ENCODE measurements around the gene SPG11.
"Not testable (repeated sequence)": the region's sequence is repeated elsewhere in the genome, so short reads cannot be mapped to it uniquely, and the experiment has no call there.

Gene SPG11

DNA sequence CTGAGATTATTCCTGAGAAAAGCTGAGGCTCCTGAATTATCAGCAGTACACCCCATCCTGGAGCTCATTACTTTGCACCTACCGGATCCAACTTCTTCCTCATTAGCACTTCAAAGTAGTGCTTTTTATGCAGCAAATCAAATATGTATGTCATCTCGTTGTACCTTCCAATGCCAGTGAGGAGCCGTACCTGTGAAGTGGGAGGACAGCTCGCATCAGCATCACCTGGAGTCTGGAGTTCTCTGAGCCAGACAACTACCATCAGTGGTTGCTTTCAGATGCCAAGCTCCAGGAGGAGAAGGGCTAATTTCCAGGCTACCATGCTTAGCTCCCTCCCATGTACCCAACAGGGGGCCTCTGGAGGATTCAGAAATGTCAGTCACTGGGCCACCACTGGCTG is 94.1 kb downstream of the SPG11 start:
- ChIA-PET CTCF (interaction anchor here (3.3 kb wide), 1 partner anchor 9 kb away, joined by 15 read pairs; no protein-coding TSS in a partner anchor), POLR2A (interaction anchor here (0.6 kb wide), 1 partner anchor 34 kb away, joined by 3 read pairs; no protein-coding TSS in a partner anchor)
- Histone ChIP-seq H3K9me3 (ENCODE audit: control extremely low read depth in 1 of 5, control insufficient read depth in 4 of 5, insufficient read depth in 2 of 5, low read depth in 1 of 5, low read length in 4 of 5) (peaks cover 0 to 17% (median 11%) of the 10 kb centered on the region in 5 experiments), H3K4me1 (ENCODE audit: control extremely low read depth in 1 of 4, control insufficient read depth in 4 of 4, insufficient read depth in 4 of 4, low read length in 3 of 4) (no peaks in the 10 kb centered on the region), H3K36me3 (ENCODE audit: control insufficient read depth in 4 of 4, insufficient read depth in 4 of 4, low read length in 3 of 4) (peaks cover 15 to 85% (median 60%) of the 10 kb centered on the region in 4 experiments), H3K4me3 (ENCODE audit: control insufficient read depth in 1 of 7, extremely low read depth in 1 of 7, insufficient read depth in 4 of 7, low read depth in 2 of 7, low read length in 6 of 7) (no peak overlapping the region), H3K27me3 (replicated peaks in 2 of 5; ENCODE audit: control insufficient read depth in 4 of 5, insufficient read depth in 5 of 5, low read length in 4 of 5) (no peaks in the 10 kb centered on the region), H3K27ac (ENCODE audit: insufficient read depth in 1 of 2, low read depth in 1 of 2, low read length in 2 of 2, poor library complexity in 1 of 2, severe bottlenecking in 2 of 2) (no peak overlapping the region)
- DNase-seq = no peak
- WGBS (ENCODE audit: insufficient coverage) = 85% methylated on average over 3 of the region's 4 CpGs

DNA sequence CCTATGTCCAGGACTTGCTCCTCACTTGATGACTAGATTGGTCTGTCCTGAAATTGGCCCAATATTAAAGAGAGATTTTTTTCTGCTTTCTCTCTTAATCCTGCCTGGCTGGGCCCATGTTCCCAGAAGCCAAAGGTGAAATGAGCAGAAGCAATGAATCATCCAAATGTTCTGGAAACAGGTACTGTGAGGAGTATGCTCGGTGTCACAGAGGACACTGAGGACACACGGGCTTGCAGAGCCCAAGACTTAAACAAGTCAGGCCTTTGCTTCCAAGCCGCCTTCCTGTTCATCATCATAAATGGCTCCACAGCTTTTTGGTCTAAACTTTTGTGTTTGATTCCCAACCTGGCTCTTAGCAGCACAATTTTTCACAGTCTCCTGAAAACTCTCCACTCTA is 95.1 kb downstream of the SPG11 start:
- ChIA-PET CTCF (interaction anchor here (3.3 kb wide), 1 partner anchor 10 kb away, joined by 15 read pairs; no protein-coding TSS in a partner anchor), POLR2A (no interaction called here)
- WGBS (ENCODE audit: insufficient coverage) = 83% methylated on average over 2 of the region's 3 CpGs
- no peak overlapping the region for H3K27ac ChIP-seq (ENCODE audit: insufficient read depth in 1 of 2, low read depth in 1 of 2, low read length in 2 of 2, poor library complexity in 1 of 2, severe bottlenecking in 2 of 2)
- H3K36me3 ChIP-seq (ENCODE audit: control insufficient read depth in 4 of 4, insufficient read depth in 4 of 4, low read length in 3 of 4) = peaks cover 20 to 86% (median 59%) of the 10 kb centered on the region in 4 experiments
- no peak for DNase-seq
- peaks cover 0 to 17% (median 11%) of the 10 kb centered on the region in 5 experiments for H3K9me3 ChIP-seq (ENCODE audit: control extremely low read depth in 1 of 5, control insufficient read depth in 4 of 5, insufficient read depth in 2 of 5, low read depth in 1 of 5, low read length in 4 of 5)
- H3K4me3 ChIP-seq (ENCODE audit: control insufficient read depth in 1 of 7, extremely low read depth in 1 of 7, insufficient read depth in 4 of 7, low read depth in 2 of 7, low read length in 6 of 7) = no peak overlapping the region
- H3K4me1 ChIP-seq (ENCODE audit: control extremely low read depth in 1 of 4, control insufficient read depth in 4 of 4, insufficient read depth in 4 of 4, low read length in 3 of 4) = no peaks in the 10 kb centered on the region
- no peaks in the 10 kb centered on the region for H3K27me3 ChIP-seq (replicated peaks in 2 of 5; ENCODE audit: control insufficient read depth in 4 of 5, insufficient read depth in 5 of 5, low read length in 4 of 5)

DNA sequence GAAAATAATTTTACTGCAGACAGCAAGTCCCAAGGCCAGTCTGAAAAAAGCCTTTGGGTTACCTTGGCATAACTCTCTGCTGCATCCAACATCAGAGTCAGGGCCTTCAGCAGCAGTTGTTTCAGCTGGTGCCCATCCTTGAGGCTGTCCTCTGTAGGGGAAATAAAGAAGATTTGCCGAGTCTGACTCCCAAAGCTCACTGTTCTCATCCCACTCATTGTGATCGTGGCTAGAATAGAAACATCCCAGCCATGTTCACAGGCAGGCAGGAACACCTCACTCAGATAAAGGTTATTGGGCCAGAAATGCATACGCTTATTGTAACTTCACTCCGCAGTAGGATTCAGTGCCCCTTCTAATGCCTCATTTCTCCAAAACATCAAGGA is 97.3 kb downstream of the SPG11 start:
- WGBS (ENCODE audit: insufficient coverage) = 96% methylated on average over 4 of the region's 4 CpGs
- Histone ChIP-seq H3K36me3 (ENCODE audit: control insufficient read depth in 4 of 4, insufficient read depth in 4 of 4, low read length in 3 of 4) (peaks cover 24 to 87% (median 59%) of the 10 kb centered on the region in 4 experiments), H3K4me1 (ENCODE audit: control extremely low read depth in 1 of 4, control insufficient read depth in 4 of 4, insufficient read depth in 4 of 4, low read length in 3 of 4) (no peaks in the 10 kb centered on the region), H3K27ac (ENCODE audit: insufficient read depth in 1 of 2, low read depth in 1 of 2, low read length in 2 of 2, poor library complexity in 1 of 2, severe bottlenecking in 2 of 2) (no peak overlapping the region), H3K9me3 (ENCODE audit: control extremely low read depth in 1 of 5, control insufficient read depth in 4 of 5, insufficient read depth in 2 of 5, low read depth in 1 of 5, low read length in 4 of 5) (peaks cover 0 to 17% (median 11%) of the 10 kb centered on the region in 5 experiments), H3K27me3 (replicated peaks in 2 of 5; ENCODE audit: control insufficient read depth in 4 of 5, insufficient read depth in 5 of 5, low read length in 4 of 5) (no peaks in the 10 kb centered on the region), H3K4me3 (ENCODE audit: control insufficient read depth in 1 of 7, extremely low read depth in 1 of 7, insufficient read depth in 4 of 7, low read depth in 2 of 7, low read length in 6 of 7) (no peak overlapping the region)
- ChIA-PET POLR2A (no interaction called here), CTCF (interaction anchor here (0.7 to 1.2 kb wide), 3 partner anchors 8 to 16 kb away, joined by 3 read pairs; no protein-coding TSS in a partner anchor)
- DNase-seq = no peak

DNA sequence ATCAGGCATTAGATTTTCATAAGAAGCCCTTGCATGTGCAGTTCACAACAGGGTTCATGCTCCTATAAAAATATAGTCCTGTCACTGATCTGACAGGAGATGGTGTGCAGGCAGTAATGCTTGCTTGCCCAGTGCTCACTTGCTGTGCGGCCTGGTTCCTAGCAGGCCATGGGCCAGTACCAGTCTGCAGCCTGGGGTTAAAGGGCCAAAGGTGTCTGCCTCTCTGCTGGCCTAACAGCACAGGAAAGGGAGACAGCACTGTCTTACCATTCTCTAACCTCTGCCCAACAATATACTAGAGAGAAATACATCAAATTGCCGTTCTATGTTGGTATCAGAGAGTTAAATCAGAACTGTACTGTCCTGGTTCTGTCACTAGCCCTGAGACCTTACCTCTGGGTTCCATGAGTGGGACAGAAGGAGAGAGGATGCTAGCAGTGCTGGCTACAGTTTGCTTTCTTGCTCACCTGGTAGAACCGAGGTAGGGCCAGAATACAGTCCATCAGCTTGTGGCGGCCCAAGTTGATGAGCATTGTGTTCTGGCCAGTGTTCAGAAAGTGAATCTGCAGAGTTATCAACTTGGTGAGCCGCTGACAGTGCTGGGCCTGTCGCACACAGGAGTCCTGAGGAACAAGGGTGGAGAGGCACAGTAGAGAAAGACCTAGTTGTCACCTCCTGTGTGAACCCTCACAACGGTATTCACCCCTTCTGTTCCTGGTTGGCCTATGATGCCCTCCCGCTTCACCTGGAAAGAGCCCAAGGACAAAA is 97.9 kb downstream of the SPG11 start:
- no peak for DNase-seq
- no peak overlapping the region for H3K27ac ChIP-seq (ENCODE audit: insufficient read depth in 1 of 2, low read depth in 1 of 2, low read length in 2 of 2, poor library complexity in 1 of 2, severe bottlenecking in 2 of 2)
- H3K4me1 ChIP-seq (ENCODE audit: control extremely low read depth in 1 of 4, control insufficient read depth in 4 of 4, insufficient read depth in 4 of 4, low read length in 3 of 4) = no peaks in the 10 kb centered on the region
- ChIA-PET CTCF (interaction anchor here (0.7 to 1.2 kb wide), 3 partner anchors 9 to 16 kb away, joined by 3 read pairs; no protein-coding TSS in a partner anchor), POLR2A (no interaction called here)
- no peaks in the 10 kb centered on the region for H3K27me3 ChIP-seq (replicated peaks in 2 of 5; ENCODE audit: control insufficient read depth in 4 of 5, insufficient read depth in 5 of 5, low read length in 4 of 5)
- H3K4me3 ChIP-seq (ENCODE audit: control insufficient read depth in 1 of 7, extremely low read depth in 1 of 7, insufficient read depth in 4 of 7, low read depth in 2 of 7, low read length in 6 of 7) = no peak overlapping the region
- WGBS (ENCODE audit: insufficient coverage) = 96% methylated on average over 8 of the region's 8 CpGs
- peaks cover 26 to 87% (median 59%) of the 10 kb centered on the region in 4 experiments for H3K36me3 ChIP-seq (ENCODE audit: control insufficient read depth in 4 of 4, insufficient read depth in 4 of 4, low read length in 3 of 4)
- peaks cover 0 to 17% (median 11%) of the 10 kb centered on the region in 5 experiments for H3K9me3 ChIP-seq (ENCODE audit: control extremely low read depth in 1 of 5, control insufficient read depth in 4 of 5, insufficient read depth in 2 of 5, low read depth in 1 of 5, low read length in 4 of 5)

DNA sequence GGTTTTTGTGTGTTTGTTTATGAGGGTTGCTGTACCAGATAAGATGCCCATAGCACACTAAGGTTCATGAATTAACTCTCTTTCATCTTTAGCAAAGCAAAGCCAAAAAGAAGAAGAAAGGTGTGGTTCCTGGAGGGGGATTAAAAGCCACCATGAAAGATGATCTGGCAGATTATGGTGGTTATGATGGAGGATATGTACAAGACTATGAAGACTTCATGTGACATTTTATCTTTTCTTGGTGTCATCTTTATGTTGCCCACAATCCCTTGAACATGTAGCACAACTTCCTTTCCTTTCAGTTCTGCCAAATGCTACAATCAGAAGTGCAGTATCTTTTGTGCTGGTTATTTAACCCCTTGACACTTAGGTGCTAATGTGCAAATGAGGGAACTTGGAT is 102.5 kb downstream of the SPG11 start:
- H3K4me1 ChIP-seq (ENCODE audit: control extremely low read depth in 1 of 4, control insufficient read depth in 4 of 4, insufficient read depth in 4 of 4, low read length in 3 of 4); H3K27ac ChIP-seq (ENCODE audit: insufficient read depth in 1 of 2, low read depth in 1 of 2, low read length in 2 of 2, poor library complexity in 1 of 2, severe bottlenecking in 2 of 2); POLR2A ChIA-PET; H3K27me3 ChIP-seq (replicated peaks in 2 of 5; ENCODE audit: control insufficient read depth in 4 of 5, insufficient read depth in 5 of 5, low read length in 4 of 5); DNase-seq; H3K4me3 ChIP-seq (ENCODE audit: control insufficient read depth in 1 of 7, extremely low read depth in 1 of 7, insufficient read depth in 4 of 7, low read depth in 2 of 7, low read length in 6 of 7): not testable (repeated sequence)
- CTCF ChIA-PET = interaction anchor here (0.9 to 2.4 kb wide), 3 partner anchors 10 to 17 kb away, joined by 3 to 8 read pairs (median 7); no protein-coding TSS in a partner anchor
- Histone ChIP-seq H3K36me3 (ENCODE audit: control insufficient read depth in 4 of 4, insufficient read depth in 4 of 4, low read length in 3 of 4) (peaks cover 35 to 87% (median 60%) of the 10 kb centered on the region in 4 experiments), H3K9me3 (ENCODE audit: control extremely low read depth in 1 of 5, control insufficient read depth in 4 of 5, insufficient read depth in 2 of 5, low read depth in 1 of 5, low read length in 4 of 5) (peaks cover 0 to 16% (median 11%) of the 10 kb centered on the region in 5 experiments)

DNA sequence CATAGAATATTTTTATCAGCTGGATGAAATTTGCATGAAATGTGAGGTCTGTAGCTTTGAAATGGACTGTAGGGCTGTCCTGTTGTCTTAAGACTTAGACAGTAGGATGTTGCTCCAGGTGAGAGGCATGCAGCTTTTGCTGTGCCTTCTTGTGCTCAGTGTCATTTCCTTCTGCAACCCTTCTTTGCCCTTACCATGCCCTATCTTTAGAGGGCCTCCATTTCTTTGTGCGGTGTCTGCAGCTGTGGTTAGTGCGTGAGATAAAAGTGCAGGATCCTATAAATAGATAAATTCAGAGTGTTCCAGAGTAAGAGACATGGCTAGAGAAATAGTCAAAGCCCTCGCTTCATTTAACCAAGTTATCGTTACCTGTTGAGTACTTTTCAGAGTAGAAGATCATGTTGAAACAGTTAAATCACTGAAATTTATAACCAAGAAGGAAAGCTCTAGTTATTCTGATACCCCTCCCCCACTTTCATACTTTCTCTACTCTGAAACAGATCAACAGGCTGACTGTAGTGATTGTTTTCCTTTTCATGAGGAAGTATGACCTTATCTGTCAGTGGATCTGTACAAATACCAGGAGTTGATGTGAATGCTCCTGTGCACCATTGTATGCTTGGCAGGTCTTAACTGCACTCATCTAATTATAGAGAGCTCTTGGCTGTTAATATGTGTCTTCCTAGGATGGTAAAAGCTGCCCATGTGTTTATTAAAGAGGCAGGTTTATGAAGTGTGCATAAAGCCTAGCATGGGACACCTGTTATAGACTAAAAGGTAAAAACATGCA is 108.3 kb downstream of the SPG11 start:
- Histone ChIP-seq H3K4me1 (ENCODE audit: control extremely low read depth in 1 of 4, control insufficient read depth in 4 of 4, insufficient read depth in 4 of 4, low read length in 3 of 4) (peaks cover 3 to 6% (median 5%) of the 10 kb centered on the region in 4 experiments), H3K4me3 (ENCODE audit: control insufficient read depth in 1 of 7, extremely low read depth in 1 of 7, insufficient read depth in 4 of 7, low read depth in 2 of 7, low read length in 6 of 7) (no peak overlapping the region), H3K36me3 (ENCODE audit: control insufficient read depth in 4 of 4, insufficient read depth in 4 of 4, low read length in 3 of 4) (peaks cover 27 to 71% (median 47%) of the 10 kb centered on the region in 4 experiments), H3K27ac (ENCODE audit: insufficient read depth in 1 of 2, low read depth in 1 of 2, low read length in 2 of 2, poor library complexity in 1 of 2, severe bottlenecking in 2 of 2) (no peak overlapping the region), H3K9me3 (ENCODE audit: control extremely low read depth in 1 of 5, control insufficient read depth in 4 of 5, insufficient read depth in 2 of 5, low read depth in 1 of 5, low read length in 4 of 5) (no peaks in the 10 kb centered on the region), H3K27me3 (replicated peaks in 2 of 5; ENCODE audit: control insufficient read depth in 4 of 5, insufficient read depth in 5 of 5, low read length in 4 of 5) (no peaks in the 10 kb centered on the region)
- no CpG with 5 or more reads among the region's 4 CpGs for WGBS (ENCODE audit: insufficient coverage)
- DNase-seq = no peak
- POLR2A ChIA-PET = interaction anchor here (1.1 kb wide), 1 partner anchor 13 kb away, joined by 3 read pairs; no protein-coding TSS in a partner anchor
- CTCF ChIA-PET = interaction anchor here (1.1 to 3.0 kb wide), 3 partner anchors 9 to 18 kb away, joined by 5 to 13 read pairs (median 6); partner anchors contain the start of gene EIF3J

Measured in common myeloid progenitor, CD34-positive (primary cell).